ENCODE results near the gene SNX25. TPM values are rescaled to one million over a fixed set of nuclear protein-coding genes. Genes with fewer than 3 reads are reported as not detected.

Gene SNX25
- total RNA-seq, 1 experiment from 2014 or later, result 8.3 TPM

DNA sequence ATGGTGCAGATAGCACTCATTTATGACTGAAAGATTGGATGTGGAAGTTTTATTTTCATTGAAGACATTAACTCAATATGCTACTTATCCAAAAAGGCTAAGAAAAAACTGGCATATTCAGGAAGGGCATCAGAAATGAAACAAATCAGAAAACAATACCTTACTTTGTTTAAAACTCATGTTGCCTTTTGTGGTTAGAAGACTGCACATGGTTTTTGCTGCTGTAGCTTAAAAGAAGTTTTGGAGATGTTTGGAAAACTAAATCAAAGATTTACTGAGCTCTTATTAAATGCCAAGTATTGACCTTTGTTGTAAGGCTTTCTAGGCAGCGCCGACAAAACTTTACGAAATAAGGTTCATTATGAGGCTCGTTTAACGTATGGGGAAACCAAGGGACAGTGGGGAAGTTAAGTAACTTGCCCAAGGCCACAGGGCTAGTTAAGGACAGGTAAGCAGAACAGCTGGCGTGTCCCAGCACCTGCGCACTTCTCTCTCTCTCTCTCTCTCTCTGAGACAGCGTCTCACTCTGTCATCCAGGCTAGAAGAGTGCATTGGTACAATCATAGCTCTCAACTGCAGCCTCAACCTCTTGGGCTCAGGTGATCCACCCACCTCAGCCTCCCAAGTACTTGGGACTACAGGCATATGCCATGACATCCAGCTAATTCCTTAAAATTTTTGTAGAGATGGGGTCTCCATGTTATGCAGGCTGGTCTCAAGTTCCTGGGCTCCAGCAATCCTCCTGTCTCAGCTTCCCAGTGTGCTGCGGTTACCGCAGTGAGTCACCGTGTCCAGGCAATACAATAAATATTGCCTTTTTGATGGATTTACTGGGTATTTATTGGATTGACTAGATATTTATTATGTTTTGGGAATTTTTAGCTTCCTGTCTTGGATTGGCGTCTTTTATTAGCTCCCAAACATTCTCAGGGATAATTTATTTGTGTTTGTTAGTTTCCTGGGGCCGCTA lies 170.2 kb downstream of the SNX25 start:
- DNase-seq (ENCODE audit: low spot score), result no peak

GRCh38 chr4:185380320-185380719 lies 170.9 kb downstream of the SNX25 start:
- DNase-seq (ENCODE audit: low spot score), result no peak

GRCh38 chr4:185381288-185382196 lies 172.1 kb downstream of the SNX25 start:
- no peak for DNase-seq (ENCODE audit: low spot score)

DNA sequence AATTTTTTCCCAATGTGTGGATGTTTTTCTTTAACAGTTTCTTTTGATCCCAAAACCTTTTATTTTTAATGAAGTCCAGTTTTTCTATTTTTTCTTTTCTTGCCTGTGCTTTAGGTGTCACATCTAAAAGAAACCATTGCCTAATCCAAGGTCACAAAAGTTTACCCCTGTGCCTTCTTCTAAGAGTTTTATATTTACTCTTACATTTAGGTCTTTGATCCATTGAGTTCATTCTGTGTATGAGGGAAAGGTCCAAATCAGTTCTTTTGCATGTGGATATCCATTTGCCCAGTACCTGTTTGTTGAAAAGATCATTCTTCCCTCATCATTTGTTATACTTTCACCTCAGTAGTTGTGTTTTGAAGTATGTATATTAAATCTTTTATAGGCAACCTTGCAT lies 173.4 kb downstream of the SNX25 start:
- DNase-seq (ENCODE audit: low spot score), result no peak

- DNase-seq (ENCODE audit: low spot score), result peak; percentile 26
Measured at GRCh38 chr4:185383451-185383850, 174.1 kb downstream of the SNX25 start.

GRCh38 chr4:185384061-185384460 lies 174.7 kb downstream of the SNX25 start:
- no peak for DNase-seq (ENCODE audit: low spot score)

DNA sequence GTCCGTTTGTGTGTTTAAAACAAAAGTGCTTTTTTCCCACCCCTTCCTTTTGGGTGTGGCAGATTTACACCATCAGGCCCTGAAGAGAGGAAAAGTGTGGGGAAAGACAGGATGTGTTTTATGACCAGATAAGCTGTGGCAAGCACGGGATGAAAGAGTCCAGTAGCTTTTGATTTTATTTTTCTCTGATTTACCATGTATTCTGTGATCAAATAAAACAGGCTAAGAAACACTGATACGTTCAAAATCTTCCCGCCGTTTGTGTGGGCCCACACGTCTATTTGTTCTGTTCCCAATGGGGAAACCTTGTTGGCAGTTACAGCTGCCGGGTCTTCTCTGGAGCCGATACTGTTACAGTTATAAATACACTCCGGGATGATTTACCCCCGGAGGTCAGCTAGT lies 175.5 kb downstream of the SNX25 start:
- DNase-seq (ENCODE audit: low spot score), result no peak

- DNase-seq (ENCODE audit: low spot score), result no peak
Measured at GRCh38 chr4:185387957-185388356, 178.6 kb downstream of the SNX25 start.

DNA sequence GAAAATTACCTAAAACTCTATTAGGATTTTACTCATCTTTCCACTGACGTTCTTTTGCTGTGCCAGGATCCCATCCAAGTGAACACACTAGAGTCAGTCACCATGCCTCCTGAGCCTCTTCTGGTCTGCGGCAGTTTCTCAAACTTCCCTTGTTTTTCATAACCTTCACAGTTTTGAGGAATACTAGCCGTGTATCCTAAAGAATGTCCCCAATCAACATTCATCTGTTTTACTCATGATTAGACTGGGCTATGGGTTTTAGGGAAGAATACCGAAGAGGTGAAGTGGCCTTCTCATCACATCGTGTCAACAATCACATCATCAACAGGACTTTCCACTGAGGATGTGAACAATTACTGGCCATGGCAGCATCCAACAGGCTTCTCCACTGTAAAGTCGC lies 181.5 kb downstream of the SNX25 start:
- no peak for DNase-seq (ENCODE audit: low spot score)

- DNase-seq (ENCODE audit: low spot score), result no peak
Measured at GRCh38 chr4:185392156-185392555, 182.8 kb downstream of the SNX25 start.

GRCh38 chr4:185394568-185395237 lies 185.3 kb downstream of the SNX25 start:
- DNase-seq (ENCODE audit: low spot score), result no peak

DNA sequence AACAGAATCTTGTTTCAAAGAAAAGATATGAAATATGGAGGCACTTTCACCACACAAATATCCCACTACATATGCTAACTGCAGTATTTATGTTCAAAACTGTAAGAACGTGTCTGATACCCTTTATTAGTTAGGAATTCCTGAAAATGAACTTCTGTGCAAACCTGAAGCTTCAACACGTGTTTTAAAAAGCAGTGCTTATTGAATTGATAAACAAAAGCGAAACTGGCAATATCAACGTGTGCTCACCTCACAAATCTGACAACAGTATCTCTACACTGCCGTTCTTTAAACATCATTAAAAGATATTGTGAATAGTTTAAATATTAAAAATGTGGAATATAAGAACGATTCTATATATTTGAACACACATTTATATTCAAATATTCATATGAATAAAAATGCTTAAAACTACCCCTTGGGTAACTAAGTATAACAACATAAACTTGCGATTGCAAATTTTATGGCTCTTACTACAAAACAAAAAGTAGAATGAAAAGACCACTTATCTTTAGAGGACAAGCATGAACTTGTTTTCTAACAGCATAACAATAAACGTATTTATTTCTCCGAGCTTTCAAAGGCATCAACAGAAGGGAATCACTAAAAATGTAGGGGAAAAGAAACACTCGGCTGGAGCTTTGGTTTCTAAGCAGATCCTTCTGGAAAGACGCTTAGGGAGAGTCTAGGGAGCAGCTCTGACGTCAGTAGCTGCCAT lies 186.0 kb downstream of the SNX25 start, which contains the start of gene LRP2BP:
TSS of gene LRP2BP (minus strand) at position 687 of the 718 bp plus-strand sequence. CDS start 17,738 bp downstream, outside the sequence.
- no peak for DNase-seq (ENCODE audit: low spot score)

DNA sequence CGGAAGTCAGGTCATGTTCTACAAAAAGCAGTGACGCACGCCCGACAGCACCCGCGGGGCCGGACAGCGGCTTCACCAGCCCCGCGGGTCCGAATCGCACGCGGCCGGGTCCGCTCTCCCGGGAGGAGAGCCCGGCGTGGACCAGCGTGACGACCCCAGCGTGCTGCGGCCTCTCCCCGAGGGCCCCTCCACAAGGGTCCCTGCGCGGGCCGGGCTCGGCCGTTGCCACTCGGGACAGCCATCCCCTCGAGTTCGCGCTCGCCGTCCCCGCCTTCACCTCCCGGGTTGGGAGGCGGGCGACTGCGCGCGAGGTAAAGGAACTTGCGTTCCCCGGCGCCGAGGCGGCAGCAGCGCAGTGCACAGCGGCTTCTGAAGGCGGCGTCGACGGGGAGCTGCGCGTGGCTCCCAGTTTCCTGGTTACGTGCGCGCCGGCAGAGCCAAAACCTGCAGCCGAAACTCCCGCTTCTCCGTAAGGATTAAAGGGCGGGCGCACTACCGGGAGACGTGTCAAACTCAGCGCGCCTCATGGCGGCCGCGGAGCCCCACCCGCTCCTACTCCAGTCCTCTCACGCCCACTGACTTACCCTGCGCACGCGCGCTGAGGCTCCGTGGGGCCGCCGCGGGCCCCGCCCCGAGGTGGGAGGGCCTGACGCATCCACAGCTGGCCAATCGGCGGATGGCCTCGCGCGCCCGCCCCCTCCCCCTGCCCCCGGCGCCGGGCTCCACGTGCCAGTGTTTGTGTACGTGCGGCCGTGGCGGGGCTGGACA lies 186.7 kb downstream of the SNX25 start:
- DNase-seq (ENCODE audit: low spot score), result peak; percentile 96

GRCh38 chr4:185396724-185397385 lies 187.5 kb downstream of the SNX25 start, which contains the start of gene ANKRD37:
TSS of gene ANKRD37 (plus strand) at chr4:185396841. CDS start at chr4:185396924, 83 bp downstream.
- no peak for DNase-seq (ENCODE audit: low spot score)

DNA sequence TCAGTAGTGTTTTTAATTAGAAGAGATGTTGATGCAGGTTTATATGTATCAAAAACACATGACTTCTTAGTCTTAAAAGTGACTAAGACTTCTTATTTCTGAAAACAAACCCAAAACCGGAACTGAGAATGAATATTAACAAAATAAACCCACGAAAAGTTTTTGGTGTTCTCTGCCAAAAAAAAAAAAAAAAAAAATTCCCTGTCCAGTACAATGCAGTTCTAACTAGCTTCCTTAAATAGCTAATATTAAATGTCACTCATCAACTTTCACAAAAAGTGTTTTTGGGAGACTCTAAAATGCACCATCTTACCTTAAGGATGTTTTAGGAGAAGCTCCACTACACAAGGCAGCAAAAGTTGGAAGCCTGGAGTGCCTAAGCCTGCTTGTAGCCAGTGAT lies 189.2 kb downstream of the SNX25 start:
- no peak for DNase-seq (ENCODE audit: low spot score)

- no peak for DNase-seq (ENCODE audit: low spot score)
Measured at GRCh38 chr4:185399466-185399865, 190.1 kb downstream of the SNX25 start.

DNA sequence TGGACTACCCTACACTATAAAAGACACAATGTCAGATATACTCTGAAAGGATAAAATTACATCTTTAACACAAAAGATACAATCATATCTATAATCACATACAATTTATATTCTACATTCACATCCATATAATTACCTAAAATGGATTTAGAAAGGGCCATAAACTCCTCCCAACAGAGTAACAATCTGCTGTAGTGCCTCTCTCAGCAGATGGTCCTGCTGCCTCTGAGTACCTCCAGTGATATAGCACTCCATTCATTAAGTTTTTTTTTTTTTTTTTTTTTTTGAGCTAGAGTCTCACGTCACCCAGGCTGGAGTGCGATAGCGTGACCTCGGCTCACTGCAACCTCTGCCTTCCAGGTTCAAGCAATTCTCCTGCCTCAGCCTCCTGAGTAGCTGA lies 194.6 kb downstream of the SNX25 start:
- no peak for DNase-seq (ENCODE audit: low spot score)

DNA sequence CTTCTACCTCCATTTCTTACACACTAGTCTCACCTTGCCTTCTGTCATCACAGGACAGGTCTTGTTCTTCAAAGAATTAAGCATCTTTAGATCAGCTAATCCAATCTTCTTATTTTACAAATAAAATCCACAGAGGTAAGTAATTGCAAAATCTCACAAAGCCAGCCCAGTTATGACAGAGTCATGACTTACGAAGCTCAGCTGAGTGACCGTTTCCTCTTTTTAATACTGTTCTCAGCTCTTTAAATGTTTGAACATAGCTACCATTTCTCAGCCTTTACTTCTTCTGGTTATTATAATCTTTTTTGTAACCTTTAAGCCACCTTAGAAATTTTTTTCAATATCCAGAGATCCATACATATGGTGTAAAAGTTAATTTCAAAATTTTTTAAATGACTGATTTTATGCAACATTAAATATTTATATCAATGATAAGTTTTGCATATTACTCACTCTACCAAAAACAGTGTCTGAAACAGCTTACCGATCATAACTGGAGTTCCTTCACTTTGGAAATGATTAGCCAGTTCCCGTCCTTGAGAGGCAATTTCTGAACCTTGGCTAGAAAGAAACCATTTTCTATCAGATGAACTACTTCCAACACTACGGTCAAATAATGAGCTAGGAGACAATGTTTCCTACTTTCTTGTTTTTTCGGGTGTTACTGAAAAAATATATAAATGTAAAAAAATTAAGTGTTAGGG lies 196.1 kb downstream of the SNX25 start:
- no peak for DNase-seq (ENCODE audit: low spot score)

GRCh38 chr4:185408432-185408831 lies 199.0 kb downstream of the SNX25 start:
- no peak for DNase-seq (ENCODE audit: low spot score)
